ENCODE data around the gene SPIRE2.

Gene SPIRE2

GRCh38 chr16:89842471-89843408 is 14.5 kb downstream of the SPIRE2 start:
- DNase-seq = no peak

GRCh38 chr16:89843409-89844350 is 15.4 kb downstream of the SPIRE2 start:
- no peak for DNase-seq

- no peak for DNase-seq
These were observed 16.6 kb downstream of the SPIRE2 start for GRCh38 chr16:89844739-89845339.

- DNase-seq = peak; percentile 21
These were observed 17.1 kb downstream of the SPIRE2 start for GRCh38 chr16:89845417-89845816.

- DNase-seq = no peak
These were observed 19.0 kb downstream of the SPIRE2 start for GRCh38 chr16:89847051-89847939.

GRCh38 chr16:89847940-89848297 is 19.6 kb downstream of the SPIRE2 start:
- no peak for DNase-seq

- DNase-seq = no peak
These were observed 20.7 kb downstream of the SPIRE2 start for GRCh38 chr16:89848974-89849373.

GRCh38 chr16:89853306-89853993 is 25.2 kb downstream of the SPIRE2 start:
- no peak for DNase-seq

- DNase-seq = no peak
These were observed 27.1 kb downstream of the SPIRE2 start for GRCh38 chr16:89855301-89855945.

- DNase-seq = no peak
These were observed 27.7 kb downstream of the SPIRE2 start for GRCh38 chr16:89855986-89856385.

GRCh38 chr16:89858973-89859614 is 30.8 kb downstream of the SPIRE2 start:
- no peak for DNase-seq

- DNase-seq = no peak
These were observed 31.3 kb downstream of the SPIRE2 start for GRCh38 chr16:89859615-89860007.

GRCh38 chr16:89860747-89861304 is 32.6 kb downstream of the SPIRE2 start:
- peak; percentile 83 for DNase-seq

GRCh38 chr16:89861648-89862047 is 33.4 kb downstream of the SPIRE2 start:
- no peak for DNase-seq

- DNase-seq = no peak
These were observed 34.5 kb downstream of the SPIRE2 start for GRCh38 chr16:89862732-89863131.

GRCh38 chr16:89863741-89864526 is 35.7 kb downstream of the SPIRE2 start:
- DNase-seq = peak; percentile 32

GRCh38 chr16:89864527-89864820 is 36.2 kb downstream of the SPIRE2 start:
- DNase-seq = no peak

- DNase-seq = no peak
These were observed 39.6 kb downstream of the SPIRE2 start for GRCh38 chr16:89867918-89868317.

GRCh38 chr16:89869911-89870310 is 41.6 kb downstream of the SPIRE2 start:
- DNase-seq = no peak

- DNase-seq = no peak
These were observed 42.2 kb downstream of the SPIRE2 start for GRCh38 chr16:89870440-89870839.
